NCI-H146 (cell line): ENCODE measurements around the gene MRPL41.
A peak's percentile ranks its signal among the peaks of the same experiment; 100 is the strongest.
"Not testable (repeated sequence)": the region's sequence is repeated elsewhere in the genome, so short reads cannot be mapped to it uniquely, and the experiment has no call there.

ENCODE experiments used
- DNase-seq: peaks from one replicate; lab custom pipeline; 2025; lab: John Stamatoyannopoulos, UW

The MRPL41 gene

DNA sequence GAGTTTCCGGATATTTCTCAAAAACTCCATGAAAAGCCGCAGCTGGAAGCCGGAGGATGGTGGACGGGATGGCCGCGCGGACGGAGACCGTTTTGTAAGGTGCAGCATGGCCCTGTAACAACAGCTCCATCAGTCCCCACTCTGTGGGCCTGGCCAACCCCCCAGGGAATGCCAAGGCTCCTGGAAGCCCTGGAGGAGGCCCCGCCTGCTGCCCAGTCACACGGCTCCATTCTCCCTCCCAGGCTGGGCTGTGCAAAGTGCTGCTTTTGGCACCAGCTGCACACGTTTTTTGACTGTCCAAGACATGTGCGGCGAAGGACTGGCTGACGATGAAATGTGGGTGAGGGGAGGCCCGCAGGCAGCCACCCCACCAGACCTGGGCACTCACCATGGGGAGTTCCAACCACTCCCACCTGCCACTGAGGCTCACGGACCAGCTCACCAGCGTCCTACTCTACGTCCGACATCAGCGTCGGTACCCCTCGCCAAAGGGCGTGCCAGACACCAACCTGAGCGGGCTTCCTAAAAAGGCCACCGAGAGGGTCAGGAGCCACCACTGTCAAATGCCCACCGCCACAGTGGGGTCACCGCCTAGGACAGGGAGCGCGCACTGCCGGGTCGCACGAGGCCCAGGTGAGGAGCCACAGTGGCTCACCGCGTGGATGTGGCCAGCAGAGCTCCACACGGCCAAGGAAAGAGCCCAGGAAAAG lies 28.8 kb upstream of the MRPL41 start:
- DNase-seq = no peak

- no peak for DNase-seq
Measured at GRCh38 chr9:137524161-137524980, 27.3 kb upstream of the MRPL41 start.

- DNase-seq = no peak
Measured at GRCh38 chr9:137524981-137525317, 26.7 kb upstream of the MRPL41 start.

- no peak for DNase-seq
Measured at GRCh38 chr9:137530331-137530730, 21.3 kb upstream of the MRPL41 start.

- no peak for DNase-seq
Measured at GRCh38 chr9:137531099-137531765, 20.4 kb upstream of the MRPL41 start.

DNA sequence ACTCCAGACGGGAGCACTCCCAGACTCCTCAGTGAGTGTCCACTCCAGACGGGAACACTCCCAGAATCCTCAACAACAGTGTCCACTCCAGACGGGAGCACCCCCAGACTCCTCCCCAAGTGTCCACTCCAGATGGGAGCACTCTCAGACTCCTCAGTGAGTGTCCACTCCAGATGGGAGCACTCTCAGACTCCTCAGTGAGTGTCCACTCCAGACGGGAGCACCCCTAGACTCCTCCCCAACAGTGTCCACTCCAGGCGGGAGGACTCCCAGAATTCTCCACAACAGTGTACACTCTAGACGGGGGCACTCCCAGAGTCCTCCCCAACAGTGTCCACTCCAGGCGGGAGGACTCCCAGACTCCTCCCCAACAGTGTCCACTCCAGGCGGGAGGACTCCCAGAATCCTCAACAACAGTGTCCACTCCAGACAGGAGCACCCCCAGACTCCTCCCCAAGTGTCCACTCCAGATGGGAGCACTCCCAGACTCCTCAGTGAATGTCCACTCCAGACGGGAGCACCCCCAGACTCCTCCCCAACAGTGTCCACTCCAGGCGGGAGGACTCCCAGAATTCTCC lies 18.7 kb upstream of the MRPL41 start:
- DNase-seq = not testable (repeated sequence)

- peak; percentile 67 for DNase-seq
Measured at GRCh38 chr9:137534256-137535119, 17.2 kb upstream of the MRPL41 start.

GRCh38 chr9:137535120-137535428 lies 16.6 kb upstream of the MRPL41 start:
- no peak for DNase-seq

DNA sequence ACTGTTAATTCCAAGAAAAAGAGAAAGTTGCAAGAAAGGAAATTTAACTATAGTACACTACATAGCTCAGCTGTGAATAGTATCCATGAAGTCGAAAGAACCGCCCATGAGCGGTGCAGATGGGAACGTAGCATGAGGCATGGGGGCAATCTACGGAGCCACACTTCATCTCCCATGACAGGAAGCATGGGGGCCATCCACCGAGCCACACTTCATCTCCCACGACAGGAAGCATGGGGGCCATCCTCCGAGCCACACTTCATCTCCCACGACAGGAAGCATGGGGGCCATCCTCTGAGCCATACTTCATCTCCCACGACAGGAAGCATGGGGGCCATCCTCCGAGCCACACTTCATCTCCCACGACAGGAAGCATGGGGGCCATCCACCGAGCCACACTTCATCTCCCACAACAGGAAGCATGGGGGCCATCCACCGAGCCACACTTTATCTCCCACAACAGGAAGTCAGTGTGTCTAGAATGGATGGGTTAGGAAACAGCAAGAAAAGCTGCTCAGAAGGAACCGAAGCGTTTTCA lies 15.0 kb upstream of the MRPL41 start:
- DNase-seq = not testable (repeated sequence)

GRCh38 chr9:137538058-137538457 lies 13.6 kb upstream of the MRPL41 start:
- DNase-seq = no peak

- no peak for DNase-seq
Measured at GRCh38 chr9:137540536-137540935, 11.1 kb upstream of the MRPL41 start.

GRCh38 chr9:137542486-137542885 lies 9.2 kb upstream of the MRPL41 start:
- no peak for DNase-seq

- DNase-seq = no peak
Measured at GRCh38 chr9:137543237-137543963, 8.3 kb upstream of the MRPL41 start.

- no peak for DNase-seq
Measured at GRCh38 chr9:137544176-137544760, 7.4 kb upstream of the MRPL41 start.

DNA sequence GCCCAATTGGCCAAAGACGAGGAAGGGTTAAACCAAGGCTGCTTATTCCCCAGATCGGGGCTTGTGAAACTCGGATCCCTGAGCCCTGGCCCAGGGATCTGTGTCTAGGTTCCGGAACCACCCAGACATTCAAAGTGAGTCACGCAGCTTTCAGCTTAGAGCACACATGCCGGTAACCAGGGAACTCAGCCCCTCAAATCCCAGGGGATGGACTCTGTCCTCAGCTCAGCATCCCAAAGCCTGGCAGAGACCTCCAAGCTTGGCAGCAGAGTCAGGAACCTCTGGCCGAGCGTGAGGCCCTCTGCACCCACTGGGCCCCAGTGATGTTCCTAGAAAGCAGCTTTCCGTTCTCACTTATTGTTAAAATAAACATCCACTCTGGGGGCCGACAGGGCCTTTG lies 6.6 kb upstream of the MRPL41 start:
- no peak for DNase-seq

DNA sequence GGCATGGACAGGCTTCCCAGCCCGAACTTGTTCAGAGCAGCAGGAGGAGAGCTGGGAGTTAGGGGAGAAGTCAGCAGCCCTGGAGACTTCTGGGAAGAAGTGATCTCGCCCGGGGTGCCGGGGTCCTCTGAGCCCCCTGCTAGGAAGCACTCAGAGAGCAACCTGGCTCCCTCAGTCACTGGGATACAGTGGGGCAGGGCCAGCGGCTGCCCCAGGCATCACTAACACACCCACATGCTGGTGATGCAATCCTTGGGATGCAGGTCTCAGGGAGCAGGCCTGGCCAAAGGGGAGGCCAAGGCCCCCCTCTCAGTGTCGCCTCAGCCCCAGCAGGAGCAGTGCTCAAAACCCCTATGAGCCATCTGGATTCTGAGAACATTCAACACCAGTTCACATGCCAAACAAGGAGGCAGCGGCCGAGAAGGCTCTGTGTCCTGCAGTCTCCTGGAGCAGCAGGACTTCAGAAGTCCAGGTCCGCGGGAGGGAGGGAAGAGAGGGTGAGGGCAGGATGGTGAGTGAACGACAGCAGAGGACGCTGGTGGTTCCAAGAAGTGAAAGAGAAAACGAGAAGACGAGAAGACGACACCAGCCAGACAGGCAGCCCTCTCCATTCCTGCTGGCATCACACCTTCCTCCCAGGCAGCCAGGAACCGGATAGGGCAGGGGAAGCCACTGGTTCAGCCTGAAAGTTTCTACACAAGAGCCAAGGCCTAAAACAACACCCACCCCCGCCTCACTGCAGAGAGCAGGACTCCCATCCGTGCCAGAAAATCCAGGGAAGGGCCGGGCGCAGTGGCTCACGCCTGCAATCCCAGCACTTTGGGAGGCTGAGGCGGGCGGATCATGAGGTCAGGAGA lies 3.8 kb upstream of the MRPL41 start:
- DNase-seq = no peak

GRCh38 chr9:137550231-137550621 lies 1.5 kb upstream of the MRPL41 start, which contains the start of gene PNPLA7:
Gene PNPLA7, minus strand, starts transcription at chr9:137550402. Its CDS starts 205 bp downstream, at chr9:137550197.
- DNase-seq = peak; percentile 82

DNA sequence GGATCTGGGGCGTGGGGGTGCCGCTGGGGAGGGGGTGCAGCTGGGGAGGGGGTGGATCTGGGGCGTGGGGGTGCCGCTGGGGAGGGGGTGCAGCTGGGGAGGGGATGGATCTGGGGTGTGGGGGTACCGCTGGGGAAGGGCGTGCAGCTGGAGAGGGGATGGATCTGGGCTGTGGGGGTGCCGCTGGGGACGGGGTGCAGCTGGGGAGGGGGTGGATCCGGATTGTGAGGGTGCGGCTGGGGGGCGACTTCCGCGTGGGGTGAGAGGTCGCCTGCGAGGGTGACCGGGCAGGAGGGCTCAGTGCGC lies 768 bp upstream of the MRPL41 start:
- not testable (repeated sequence) for DNase-seq

DNA sequence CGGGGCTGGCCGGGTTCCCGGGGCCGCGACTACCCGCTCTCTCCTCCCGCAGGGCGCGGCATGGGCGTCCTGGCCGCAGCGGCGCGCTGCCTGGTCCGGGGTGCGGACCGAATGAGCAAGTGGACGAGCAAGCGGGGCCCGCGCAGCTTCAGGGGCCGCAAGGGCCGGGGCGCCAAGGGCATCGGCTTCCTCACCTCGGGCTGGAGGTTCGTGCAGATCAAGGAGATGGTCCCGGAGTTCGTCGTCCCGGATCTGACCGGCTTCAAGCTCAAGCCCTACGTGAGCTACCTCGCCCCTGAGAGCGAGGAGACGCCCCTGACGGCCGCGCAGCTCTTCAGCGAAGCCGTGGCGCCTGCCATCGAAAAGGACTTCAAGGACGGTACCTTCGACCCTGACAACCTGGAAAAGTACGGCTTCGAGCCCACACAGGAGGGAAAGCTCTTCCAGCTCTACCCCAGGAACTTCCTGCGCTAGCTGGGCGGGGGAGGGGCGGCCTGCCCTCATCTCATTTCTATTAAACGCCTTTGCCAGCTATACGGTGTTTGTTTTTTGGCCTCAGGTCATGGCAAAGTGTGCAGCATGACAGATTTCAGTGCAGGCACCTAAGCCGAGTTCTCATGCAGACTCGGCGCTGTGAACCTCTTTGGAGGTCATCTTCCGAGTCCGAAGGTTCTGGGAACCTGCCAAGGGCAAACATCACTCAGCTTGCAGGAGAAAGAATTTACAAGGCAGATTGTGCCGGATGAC lies 516 bp downstream of the MRPL41 start:
- DNase-seq = peak; percentile 30
